GM23338 (cell line): Measurements from ENCODE around the gene LGALS3. TPM values are rescaled to one million over a fixed set of nuclear protein-coding genes. Genes with fewer than 3 reads are reported as not detected.
A peak's percentile ranks its signal among the peaks of the same experiment; 100 is the strongest.

Experiments
- ATAC-seq: fragments of 200-7000 bp; cut with Tn5 transposase; 3 replicates; pipeline ENCODE4 v1.9.1; 2020
- DNase-seq: peaks from one replicate; pipeline ENCODE4 v3.0.0-alpha.2; 2015; ENCODE audit warnings: low spot score
- H2AFZ ChIP-seq: fragments of 200-600 bp; sonication (generic); 2 replicates; pipeline ENCODE4 v1.8.0; 2016; ENCODE audit warnings: antibody characterized with exemption, mild to moderate bottlenecking, moderate library complexity
- H3F3A ChIP-seq: fragments of 200-600 bp; sonication (generic); replicated peaks from 2 replicates; pipeline ENCODE4 v1.8.0; 2017; ENCODE audit warnings: antibody characterized with exemption, mixed run types, low read depth
- H3K27ac ChIP-seq: fragments of 200-600 bp; sonication (generic); 2 replicates; pipeline ENCODE4 v1.6.1; 2016; ENCODE audit warnings: low read depth
- H3K27me3 ChIP-seq: fragments of 200-600 bp; sonication (generic); 2 replicates; pipeline ENCODE4 v1.8.0; 2016; ENCODE audit warnings: mild to moderate bottlenecking, mixed run types, moderate library complexity; ENCODE audit not compliant: insufficient read depth
- H3K36me3 ChIP-seq: fragments of 200-600 bp; sonication (generic); 2 replicates; pipeline ENCODE4 v1.8.0; 2016; ENCODE audit warnings: mild to moderate bottlenecking; ENCODE audit not compliant: insufficient read depth
- H3K4me1 ChIP-seq: fragments of 200-600 bp; sonication (generic); 2 replicates; pipeline ENCODE4 v1.8.0; 2016; ENCODE audit warnings: mild to moderate bottlenecking, moderate library complexity; ENCODE audit not compliant: insufficient read depth
- H3K4me2 ChIP-seq: fragments of 200-600 bp; sonication (generic); 2 replicates; pipeline ENCODE4 v1.7.1; 2017; ENCODE audit warnings: mixed run types
- H3K4me3 ChIP-seq: fragments of 200-600 bp; sonication (generic); 2 replicates; pipeline ENCODE4 v1.6.1; 2016; ENCODE audit warnings: mixed run types
- H3K79me2 ChIP-seq: fragments of 200-600 bp; sonication (generic); replicated peaks from 2 replicates; pipeline ENCODE4 v1.8.0; 2017; ENCODE audit warnings: mild to moderate bottlenecking; ENCODE audit not compliant: insufficient read depth
- H3K9me2 ChIP-seq: fragments of 200-600 bp; sonication (generic); 2 replicates; pipeline ENCODE4 v1.8.0; 2017; ENCODE audit not compliant: insufficient read depth
- H4K20me1 ChIP-seq: fragments of 200-600 bp; sonication (generic); replicated peaks from 2 replicates; pipeline ENCODE4 v1.8.0; 2017; ENCODE audit warnings: mild to moderate bottlenecking; ENCODE audit not compliant: insufficient read depth
- H3K27ac Mint-ChIP-seq: 2 replicates; pipeline ENCODE4 v1.8.0; 2020; ENCODE audit warnings: inconsistent platforms, mild to moderate bottlenecking, moderate library complexity, mixed read lengths
- H3K27me3 Mint-ChIP-seq: 3 replicates; pipeline ENCODE4 v1.8.0; 2022; ENCODE audit warnings: low read depth, mild to moderate bottlenecking, moderate library complexity, mixed read lengths, inconsistent platforms; ENCODE audit not compliant: insufficient read depth, poor library complexity
- H3K36me3 Mint-ChIP-seq: 3 replicates; pipeline ENCODE4 v1.8.0; 2021; ENCODE audit warnings: low read depth, mild to moderate bottlenecking, inconsistent platforms, moderate library complexity, mixed read lengths
- H3K4me1 Mint-ChIP-seq: 3 replicates; pipeline ENCODE4 v1.8.0; 2020; ENCODE audit warnings: mild to moderate bottlenecking, inconsistent platforms, mixed read lengths
- H3K4me3 Mint-ChIP-seq: 3 replicates; pipeline ENCODE4 v1.8.0; 2021; ENCODE audit warnings: moderate library complexity, mild to moderate bottlenecking, inconsistent platforms, mixed read lengths
- H3K9me3 Mint-ChIP-seq: 3 replicates; pipeline ENCODE4 v1.8.0; 2020; ENCODE audit warnings: moderate library complexity, mild to moderate bottlenecking, inconsistent platforms, mixed read lengths
- CREB1 ChIP-seq: fragments of 250-450 bp; sonication (Bioruptor Pico); IDR thresholded peaks from 2 replicates; pipeline ENCODE4 v1.5.0; 2020; ENCODE audit warnings: low read depth, mild to moderate bottlenecking, moderate library complexity
- CTCF ChIP-seq, 2 experiments: fragments of 200-600 bp in 1 of 2; sonication (generic) in 1 of 2; conservative IDR thresholded peaks; 2 replicates each; pipeline versions ENCODE4 v1.5.1 to v1.6.1; 2016 to 2017; ENCODE audit warnings: antibody characterized with exemption in 2 of 2, low read depth in 2 of 2, mild to moderate bottlenecking in 2 of 2, moderate library complexity in 1 of 2
- ETS1 ChIP-seq: IDR thresholded peaks from 2 replicates; pipeline ENCODE4 v1.6.1; 2016; ENCODE audit warnings: antibody characterized with exemption
- EZH2 ChIP-seq: fragments of 200-600 bp; sonication (generic); IDR thresholded peaks from one replicate; pipeline ENCODE4 v1.8.0; 2017; ENCODE audit warnings: antibody characterized with exemption, mild to moderate bottlenecking, low read depth; ENCODE audit not compliant: unreplicated experiment
- EZH2phosphoT487 ChIP-seq: fragments of 200-600 bp; sonication (generic); IDR thresholded peaks from one replicate; pipeline ENCODE4 v1.8.1; 2018; ENCODE audit warnings: antibody characterized with exemption; ENCODE audit not compliant: unreplicated experiment
- JUNB ChIP-seq: IDR thresholded peaks from one replicate; pipeline ENCODE4 v1.6.1; 2016; ENCODE audit warnings: antibody characterized with exemption; ENCODE audit not compliant: unreplicated experiment
- NANOG ChIP-seq: IDR thresholded peaks from 2 replicates; pipeline ENCODE4 v1.6.1; 2016; ENCODE audit warnings: antibody characterized with exemption, borderline replicate concordance
- POLR2AphosphoS5 ChIP-seq: IDR thresholded peaks from 2 replicates; pipeline ENCODE4 v1.6.1; 2016; ENCODE audit warnings: antibody characterized with exemption, low read depth
- STAT1 ChIP-seq: IDR thresholded peaks from one replicate; pipeline ENCODE4 v1.6.1; 2016; ENCODE audit warnings: antibody characterized with exemption; ENCODE audit not compliant: unreplicated experiment
- ZNF114 ChIP-seq: fragments of 250-450 bp; sonication (Bioruptor Pico); IDR thresholded peaks from 2 replicates; pipeline ENCODE4 v1.5.0; 2020; ENCODE audit warnings: mild to moderate bottlenecking, moderate library complexity
- ZNF331 ChIP-seq: fragments of 250-450 bp; sonication (Bioruptor Pico); IDR thresholded peaks from 2 replicates; pipeline ENCODE4 v1.5.0; 2020; ENCODE audit warnings: low read depth, mild to moderate bottlenecking, moderate library complexity
- polyA plus RNA-seq: library from polyadenylated mRNA; unstranded; fragments of >200 nt; fragmentation: Nextera tagmentation; extraction: Ambion mirVana; gene quantifications from 2 replicates; pipeline ENCODE4 v1.2.1, GENCODE V29; 2016
- total RNA-seq: library from RNA; depleted of rRNA; stranded (reverse); fragments of >200 nt; shearing (Covaris generic); gene quantifications from 2 replicates; pipeline ENCODE4 v1.2.3, GENCODE V29; 2014

Gene LGALS3
- total and polyA plus RNA-seq, 2 experiments from 2014 or later = 7.2 to 10.9 TPM

GRCh38 chr14:55117803-55118441, 11.1 kb upstream of the LGALS3 start (continued):
- no peak for TF ChIP-seq ETS1
- no peak for TF ChIP-seq STAT1
- TF ChIP-seq JUNB = no peak
- no peak for TF ChIP-seq ZNF114 (CRISPR knock-in tag)
- TF ChIP-seq POLR2AphosphoS5 = no peak
- TF ChIP-seq CREB1 (CRISPR knock-in tag) = no peak
- no peak for TF ChIP-seq NANOG

- Histone ChIP-seq H3K36me3 (no peaks in the 10 kb centered on the region), H3K27ac (no peak overlapping the region), H3K4me3 (no peak overlapping the region), H2AFZ (peak overlapping the region; percentile 69; the same call in 1 of the 2 replicates), H4K20me1 (no peaks in the 10 kb centered on the region), H3K79me2 (no peaks in the 10 kb centered on the region), H3K27me3 (no peaks in the 10 kb centered on the region), H3K9me2 (no peaks in the 10 kb centered on the region), H3K4me2 (no peak overlapping the region), H3K4me1 (no peaks in the 10 kb centered on the region), H3F3A (no peaks in the 10 kb centered on the region)
- Mint-ChIP-seq H3K36me3 (no peaks in the 10 kb centered on the region), H3K4me3 (no peak overlapping the region), H3K27me3 (peaks cover 8% of the 10 kb centered on the region), H3K27ac (no peak overlapping the region), H3K9me3 (no peaks in the 10 kb centered on the region), H3K4me1 (peaks cover 13% of the 10 kb centered on the region)
- ATAC-seq (no peak), DNase-seq (no peak)
- TF ChIP-seq EZH2phosphoT487 = no peak
- no peak for TF ChIP-seq ZNF331 (CRISPR knock-in tag)
Measured at GRCh38 chr14:55118761-55119160, 10.3 kb upstream of the LGALS3 start.

- no peaks in the 10 kb centered on the region for H3K4me1 ChIP-seq
- Mint-ChIP-seq H3K27me3 (peaks cover 8% of the 10 kb centered on the region), H3K27ac (no peak overlapping the region), H3K4me1 (peaks cover 8% of the 10 kb centered on the region; the same call in 2 of the 3 replicates), H3K9me3 (no peaks in the 10 kb centered on the region), H3K4me3 (no peak overlapping the region), H3K36me3 (no peaks in the 10 kb centered on the region)
- H3K9me2 ChIP-seq = no peaks in the 10 kb centered on the region
- no peak overlapping the region for H2AFZ ChIP-seq
- DNase-seq = no peak
- no peaks in the 10 kb centered on the region for H4K20me1 ChIP-seq
- H3K4me3 ChIP-seq = no peak overlapping the region
- no peak overlapping the region for H3K4me2 ChIP-seq
- no peaks in the 10 kb centered on the region for H3F3A ChIP-seq
- no peaks in the 10 kb centered on the region for H3K27me3 ChIP-seq
- H3K27ac ChIP-seq = no peak overlapping the region
- H3K36me3 ChIP-seq = no peaks in the 10 kb centered on the region
- ATAC-seq = peak; percentile 28; the same call in 2 of the 3 replicates
- no peaks in the 10 kb centered on the region for H3K79me2 ChIP-seq
- no peak for TF ChIP-seq ZNF114 (CRISPR knock-in tag)
- TF ChIP-seq EZH2 = no peak
- no peak for TF ChIP-seq STAT1
- no peak for TF ChIP-seq CTCF (conservative IDR thresholded peaks at IDR 0.05; ENCODE audit: low read depth in 2 of 2)
Measured at GRCh38 chr14:55120571-55121495, 8.2 kb upstream of the LGALS3 start.
